ENCODE data around the gene LSP1.
A peak's percentile ranks its signal among the peaks of the same experiment; 100 is the strongest.
"Not testable (repeated sequence)": the region's sequence is repeated elsewhere in the genome, so short reads cannot be mapped to it uniquely, and the experiment has no call there.

The LSP1 gene

GRCh38 chr11:1872267-1872985 lies 19.5 kb downstream of the LSP1 start:
- DNase-seq (ENCODE audit: low read depth) = no peak
- TF ChIP-seq CTCF (IDR thresholded peaks at IDR 0.05; ENCODE audit: insufficient read depth, low read depth, low read length, missing control alignments) = no peak
- no peak overlapping the region for H3K4me3 ChIP-seq (ENCODE audit: low read depth, low read length)

- H3K4me3 ChIP-seq (ENCODE audit: low read depth, low read length) = no peak overlapping the region
- DNase-seq (ENCODE audit: low read depth) = no peak
- no peak for TF ChIP-seq CTCF (IDR thresholded peaks at IDR 0.05; ENCODE audit: insufficient read depth, low read depth, low read length, missing control alignments)
Observed at GRCh38 chr11:1873048-1873812, 20.3 kb downstream of the LSP1 start.

DNA sequence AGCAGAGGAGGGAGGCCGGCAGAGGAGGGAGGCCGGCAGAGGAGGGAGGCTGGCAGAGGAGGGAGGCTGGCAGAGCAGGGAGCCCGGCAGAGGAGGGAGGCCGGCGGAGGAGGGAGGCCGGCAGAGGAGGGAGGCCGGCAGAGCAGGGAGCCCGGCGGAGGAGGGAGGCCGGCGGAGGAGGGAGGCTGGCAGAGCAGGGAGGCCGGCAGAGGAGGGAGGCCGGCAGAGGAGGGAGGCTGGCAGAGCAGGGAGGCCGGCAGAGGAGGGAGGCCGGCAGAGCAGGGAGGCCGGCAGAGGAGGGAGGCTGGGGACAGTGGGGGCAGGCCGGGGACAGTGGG lies 20.9 kb downstream of the LSP1 start:
- not testable (repeated sequence) for H3K4me3 ChIP-seq (ENCODE audit: low read depth, low read length); DNase-seq (ENCODE audit: low read depth)

- H3K4me3 ChIP-seq (ENCODE audit: low read depth, low read length); DNase-seq (ENCODE audit: low read depth): not testable (repeated sequence)
Observed at GRCh38 chr11:1874441-1875092, 21.7 kb downstream of the LSP1 start.

- no peak overlapping the region for H3K4me3 ChIP-seq (ENCODE audit: low read depth, low read length)
- no peak for DNase-seq (ENCODE audit: low read depth)
- TF ChIP-seq CTCF (IDR thresholded peaks at IDR 0.05; ENCODE audit: insufficient read depth, low read depth, low read length, missing control alignments) = no peak
Observed at GRCh38 chr11:1875093-1875850, 22.4 kb downstream of the LSP1 start.

GRCh38 chr11:1875851-1876301 lies 23.0 kb downstream of the LSP1 start:
- H3K4me3 ChIP-seq (ENCODE audit: low read depth, low read length); DNase-seq (ENCODE audit: low read depth): not testable (repeated sequence)

GRCh38 chr11:1876361-1877063 lies 23.6 kb downstream of the LSP1 start:
- H3K4me3 ChIP-seq (ENCODE audit: low read depth, low read length) = no peak overlapping the region
- DNase-seq (ENCODE audit: low read depth) = no peak
- peak; percentile 46 for TF ChIP-seq CTCF (IDR thresholded peaks at IDR 0.05; ENCODE audit: insufficient read depth, low read depth, low read length, missing control alignments)
